ENCODE measurements around the gene AMN. TPM values are rescaled to one million over a fixed set of nuclear protein-coding genes. Genes with fewer than 3 reads are reported as not detected.

Gene AMN
- polyA plus RNA-seq, 4 donors = 0.75 to 42.1 (median 20.2) TPM

DNA sequence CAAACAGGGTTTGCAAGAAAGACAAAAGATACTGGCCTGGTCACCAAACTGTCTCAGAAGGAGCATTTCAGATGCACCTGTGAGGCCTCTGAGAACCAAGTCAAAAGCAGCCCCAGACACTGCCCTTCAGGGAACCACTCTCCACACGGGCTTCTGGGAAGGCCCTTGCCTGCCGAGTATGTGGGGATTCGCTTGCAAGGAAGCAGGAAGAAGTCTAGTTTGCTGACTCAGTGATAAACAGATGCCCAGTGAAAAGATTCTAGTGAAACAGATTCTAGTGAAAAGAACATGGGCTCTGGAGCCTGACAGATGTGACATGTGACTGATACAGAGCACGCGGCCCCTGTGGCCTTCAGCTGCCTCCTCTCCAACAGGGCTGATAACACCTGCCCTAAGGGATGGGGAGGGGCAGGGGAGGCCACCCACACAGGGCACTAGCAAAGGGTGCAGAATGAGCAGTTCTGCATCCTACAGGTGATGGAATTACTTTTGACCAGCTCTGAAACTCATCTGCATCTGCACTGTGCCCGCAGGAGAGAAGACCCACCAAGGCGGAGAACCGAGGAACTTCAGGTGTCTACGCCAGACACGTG is 19.1 kb downstream of the AMN start:
- no peak for DNase-seq (ENCODE audit: low read depth in 4 of 4, low spot score in 3 of 4)

DNA sequence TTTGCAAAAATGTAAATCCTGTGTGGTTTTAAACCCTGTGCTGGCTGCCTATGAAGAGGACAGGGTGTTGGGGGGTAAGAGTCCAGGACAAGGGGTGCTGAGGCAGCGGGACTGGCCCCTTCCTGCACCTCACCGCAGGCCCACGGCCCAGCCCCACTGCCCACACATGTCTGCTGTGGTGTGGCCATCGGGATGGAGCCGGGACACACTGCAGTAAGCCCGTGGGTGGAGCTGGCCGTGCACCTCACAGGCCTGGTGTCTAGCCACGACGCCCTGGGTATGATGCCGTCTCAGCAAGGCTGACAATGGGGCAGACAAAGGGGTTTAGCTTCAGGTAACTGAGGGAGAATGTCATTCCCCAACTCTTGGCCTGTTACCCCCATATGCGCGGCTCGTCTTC is 19.6 kb downstream of the AMN start:
- DNase-seq (ENCODE audit: low read depth in 4 of 4, low spot score in 3 of 4) = no peak

DNA sequence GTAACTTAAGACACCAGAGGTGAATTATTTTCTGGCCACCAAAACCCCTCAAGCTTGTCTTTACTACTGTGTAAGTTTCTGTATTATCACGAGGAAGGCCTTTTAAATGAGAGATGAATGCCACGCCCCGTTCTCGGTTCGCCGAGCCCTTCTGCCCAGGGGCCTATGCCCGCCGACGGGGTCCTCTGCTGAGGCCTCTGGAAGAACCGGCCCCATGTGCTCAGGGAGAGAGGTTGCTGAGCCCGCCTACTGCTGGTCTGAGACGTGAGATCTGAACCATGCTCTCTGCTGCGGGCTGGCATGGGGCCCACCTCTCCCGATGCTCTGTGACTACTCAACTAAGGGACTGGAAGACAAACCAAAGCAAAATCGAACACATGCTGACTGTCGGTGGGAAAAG is 21.0 kb downstream of the AMN start:
- no peak for DNase-seq (ENCODE audit: low read depth in 4 of 4, low spot score in 3 of 4)

DNA sequence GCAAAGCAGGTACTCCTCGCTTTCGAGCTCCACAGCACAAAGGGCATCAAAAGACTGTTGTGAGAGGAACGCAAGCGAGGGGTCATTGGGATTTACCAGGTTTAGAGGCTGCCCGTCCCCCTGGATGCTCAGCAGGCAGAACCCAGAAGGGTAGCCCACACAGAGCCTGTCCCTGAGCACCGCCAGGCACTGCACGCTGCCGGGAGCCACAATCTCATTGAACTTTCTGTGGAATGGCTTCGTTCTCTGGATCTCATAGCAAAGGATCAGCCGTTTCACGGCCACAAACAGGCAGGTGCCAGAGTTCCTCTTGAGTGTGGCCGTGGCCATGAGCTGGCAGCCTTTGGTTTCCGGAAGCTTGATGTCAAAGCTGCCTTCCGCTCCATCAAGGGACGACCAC is 21.5 kb downstream of the AMN start:
- no peak for DNase-seq (ENCODE audit: low read depth in 4 of 4, low spot score in 3 of 4)

DNA sequence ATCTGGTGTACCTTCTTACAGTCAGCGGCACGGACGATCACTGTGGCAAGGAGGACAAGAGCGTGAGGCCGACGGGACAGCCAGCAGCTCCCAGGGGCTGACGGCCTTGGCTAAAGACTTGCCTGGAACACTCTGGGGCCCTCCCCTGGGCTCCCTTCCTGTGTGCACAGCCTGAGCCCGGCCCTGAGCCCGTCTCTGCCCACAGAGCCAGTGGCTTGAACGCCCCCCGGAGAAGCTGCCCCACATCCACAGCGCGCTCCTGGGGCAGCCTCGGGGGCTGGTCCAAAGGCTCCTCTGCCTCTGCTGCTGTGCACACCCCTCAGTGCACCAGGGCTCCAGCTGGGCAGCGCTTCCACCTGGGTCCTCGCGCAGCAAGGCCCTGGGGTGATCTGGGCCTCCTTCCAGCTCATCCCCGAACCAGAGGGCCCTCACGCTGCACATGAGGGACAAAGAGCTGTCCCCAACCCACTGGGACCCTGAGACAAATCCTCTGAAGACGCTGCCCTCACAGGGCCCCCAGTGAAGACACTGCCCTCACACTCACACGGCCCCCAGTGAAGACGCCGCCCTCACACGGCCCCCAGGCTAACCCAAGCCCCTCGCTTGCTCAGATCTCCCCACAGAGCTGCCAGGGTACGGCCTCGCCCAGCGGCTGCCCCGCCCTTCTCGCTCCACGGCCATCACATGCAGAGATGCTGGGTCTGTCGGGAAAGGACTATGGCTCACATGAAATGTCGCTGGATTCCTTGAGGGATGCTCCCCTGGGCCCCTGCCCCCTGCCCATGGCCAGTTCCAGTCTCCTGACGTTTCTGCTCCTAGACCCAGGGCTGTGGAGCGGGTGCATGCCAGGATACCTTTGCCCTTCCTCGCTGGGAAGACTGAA is 22.2 kb downstream of the AMN start:
- no peak for DNase-seq (ENCODE audit: low read depth in 4 of 4, low spot score in 3 of 4)

DNA sequence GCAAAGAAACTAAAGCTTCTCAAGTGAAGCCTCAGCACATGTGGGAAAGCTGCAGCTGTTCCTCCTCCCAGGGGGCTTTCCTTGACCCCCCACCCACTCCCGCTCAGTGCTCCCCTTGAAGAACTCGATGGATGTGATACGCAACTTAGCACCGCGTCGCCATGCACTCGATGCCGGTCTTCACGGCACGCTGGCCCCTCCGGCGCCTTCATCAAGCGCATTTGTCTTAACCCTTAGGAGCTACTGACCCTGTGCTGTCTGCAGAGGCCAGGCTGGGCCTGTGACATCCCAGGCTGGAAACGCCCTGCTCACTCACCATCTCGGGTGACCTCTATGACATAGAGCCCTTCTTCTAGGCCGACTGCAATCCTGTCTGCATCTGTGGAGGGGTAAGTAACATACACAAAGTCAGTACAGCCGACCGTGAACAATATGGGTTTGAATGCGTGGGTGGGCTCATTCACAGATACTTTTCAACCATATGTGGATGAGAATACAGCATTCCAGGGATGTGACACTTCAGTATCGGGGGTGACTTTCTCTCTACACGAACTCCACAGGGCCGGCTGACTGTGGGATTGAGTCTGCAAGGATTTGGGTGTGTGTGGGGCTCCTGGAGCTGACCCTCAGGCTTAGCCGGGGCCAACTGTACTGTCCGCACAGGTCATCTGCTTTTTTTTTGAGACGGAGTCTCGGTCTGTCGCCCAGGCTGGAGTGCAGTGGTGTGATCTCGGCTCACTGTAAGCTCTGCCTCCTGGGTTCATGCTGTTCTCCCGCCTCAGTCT is 23.1 kb downstream of the AMN start:
- DNase-seq (ENCODE audit: low read depth in 4 of 4, low spot score in 3 of 4) = no peak

DNA sequence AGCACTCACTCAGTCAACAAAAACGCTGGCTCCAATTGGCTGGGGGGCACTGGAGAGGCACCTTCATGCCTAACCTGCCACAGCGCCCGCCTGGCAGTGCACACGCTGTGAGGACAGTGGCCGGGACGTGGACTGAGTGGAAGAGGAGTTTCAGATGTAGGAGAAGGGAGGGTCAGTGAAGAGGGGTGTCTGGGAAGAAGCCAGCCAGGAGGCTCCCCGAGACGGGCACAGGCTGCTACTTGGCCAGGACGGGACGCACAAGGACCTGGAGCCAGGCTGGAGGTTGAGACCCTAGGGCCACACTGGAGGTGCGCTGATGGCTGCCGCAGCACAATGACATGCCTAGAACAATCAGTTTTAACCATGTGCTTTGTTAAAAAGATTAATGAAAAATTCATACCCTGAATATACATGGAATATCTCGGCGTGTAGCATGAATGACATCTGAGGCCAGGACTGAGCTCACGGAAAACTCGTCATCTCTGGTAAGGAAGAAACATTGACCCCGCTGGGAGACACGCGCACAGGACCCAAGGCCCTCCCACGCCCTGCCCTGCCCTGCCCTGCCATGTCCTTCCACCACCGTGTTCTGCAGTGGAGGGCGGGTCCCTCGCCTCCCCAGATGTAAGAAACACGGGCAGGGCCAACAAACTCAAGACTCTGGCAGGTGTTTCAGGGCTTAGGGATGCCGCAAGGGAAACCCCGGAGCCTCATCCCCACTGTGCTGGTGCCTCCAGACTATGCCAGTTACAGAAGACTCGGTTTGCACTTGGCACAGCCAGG is 25.0 kb downstream of the AMN start:
- no peak for DNase-seq (ENCODE audit: low read depth in 4 of 4, low spot score in 3 of 4)

DNA sequence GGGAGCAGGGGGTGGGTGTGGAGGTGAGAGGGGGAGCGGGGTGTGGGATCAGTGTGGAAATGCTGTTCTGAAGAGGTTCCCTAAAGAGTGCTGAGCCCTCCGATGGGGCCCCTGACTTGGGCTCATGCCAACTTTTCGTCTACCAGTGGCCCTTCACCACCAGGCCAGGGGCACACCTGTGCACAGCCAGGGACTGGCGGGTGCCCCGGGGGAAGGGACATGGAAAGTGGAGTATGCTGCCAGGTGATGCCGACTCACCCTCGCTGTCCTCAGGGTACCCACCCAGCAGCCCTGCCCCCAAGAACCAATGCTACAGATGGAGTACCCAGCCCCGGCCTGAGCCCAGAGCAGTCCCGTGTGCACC is 26.2 kb downstream of the AMN start:
- no peak for DNase-seq (ENCODE audit: low read depth in 4 of 4, low spot score in 3 of 4)

DNA sequence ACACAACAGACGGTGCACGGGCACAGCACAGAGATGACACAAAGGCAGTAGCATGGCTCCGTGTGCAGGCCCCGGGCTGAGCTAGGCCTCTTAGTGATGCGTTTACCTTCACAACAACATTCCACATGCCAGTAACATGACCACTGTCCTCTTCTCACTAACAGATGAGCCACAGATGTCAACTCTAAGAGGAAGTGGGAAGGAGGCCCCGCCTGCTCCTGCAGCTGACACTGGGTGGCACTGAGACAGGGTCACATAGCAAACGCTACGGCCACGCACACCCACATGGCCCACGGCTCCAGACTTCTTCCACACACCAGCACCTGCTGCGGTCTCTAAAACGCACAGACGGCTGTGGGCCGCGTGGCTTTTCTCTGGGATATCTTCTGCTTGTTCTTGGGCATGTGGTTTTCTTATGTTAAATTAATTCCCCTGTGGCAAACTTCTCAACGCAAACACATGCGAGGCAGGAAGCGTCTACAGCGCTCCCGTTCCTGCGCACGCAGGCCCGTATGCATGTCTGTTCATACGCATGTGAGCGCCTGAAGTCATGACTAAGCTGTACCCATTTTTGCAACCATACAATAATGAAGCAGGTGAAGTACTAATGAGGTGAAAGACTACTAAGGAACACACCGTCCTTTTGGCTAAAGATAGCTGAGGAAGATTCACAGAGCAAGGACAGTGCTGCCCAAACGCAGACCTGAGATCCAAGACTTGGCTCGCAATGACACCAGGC is 26.8 kb downstream of the AMN start:
- DNase-seq (ENCODE audit: low read depth in 4 of 4, low spot score in 3 of 4) = no peak

DNA sequence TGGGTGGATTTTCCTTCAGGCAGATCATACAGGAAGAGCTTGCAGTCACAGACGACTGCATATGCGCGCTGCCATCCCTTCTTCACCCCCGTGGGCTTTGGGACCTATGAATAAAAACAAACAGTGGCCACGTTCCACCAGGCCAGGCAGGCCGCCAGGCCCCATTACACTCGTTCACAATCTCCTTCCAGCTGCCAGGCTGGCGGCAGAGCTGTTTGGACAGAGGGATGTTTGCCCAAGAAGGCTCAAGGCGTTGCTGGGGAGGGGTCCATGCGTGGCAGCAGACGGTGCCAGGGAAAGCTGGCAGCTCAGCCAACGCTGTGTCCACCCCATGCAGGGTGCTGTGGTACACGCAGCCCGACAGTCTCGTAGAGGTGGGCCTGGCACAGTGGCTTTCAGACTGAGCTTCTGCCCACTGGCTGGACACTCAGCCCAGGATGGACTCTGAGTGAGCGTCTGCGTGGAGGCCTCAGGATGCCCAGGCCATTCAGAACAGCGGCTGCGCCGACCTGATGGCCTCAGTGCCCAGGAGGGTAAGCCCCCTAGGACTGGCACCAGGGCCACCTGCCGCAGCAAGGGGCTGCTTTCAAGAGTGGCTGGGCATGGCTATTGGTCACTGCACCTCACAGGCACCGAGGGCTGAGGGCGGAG is 27.5 kb downstream of the AMN start:
- DNase-seq (ENCODE audit: low read depth in 4 of 4, low spot score in 3 of 4) = no peak

DNA sequence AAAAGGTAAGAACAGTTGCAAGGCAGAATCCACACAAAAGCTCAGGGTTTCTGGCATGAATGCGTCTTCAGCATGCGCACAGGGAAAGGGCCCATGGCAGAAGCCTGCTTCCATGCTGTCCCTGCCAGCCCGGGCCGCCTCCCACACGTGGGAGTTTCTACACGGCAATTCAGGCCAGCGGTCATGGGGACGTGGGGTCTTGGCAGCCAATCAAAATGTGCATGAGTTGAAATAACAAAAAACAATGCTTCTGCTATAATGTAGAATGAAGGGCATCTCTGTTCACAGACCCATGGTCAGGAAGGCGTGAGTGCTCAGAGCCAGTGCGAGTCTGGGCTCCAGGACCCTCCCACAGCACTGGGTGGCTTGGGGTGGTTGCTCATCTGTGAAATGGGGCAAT is 28.6 kb downstream of the AMN start:
- no peak for DNase-seq (ENCODE audit: low read depth in 4 of 4, low spot score in 3 of 4)

DNA sequence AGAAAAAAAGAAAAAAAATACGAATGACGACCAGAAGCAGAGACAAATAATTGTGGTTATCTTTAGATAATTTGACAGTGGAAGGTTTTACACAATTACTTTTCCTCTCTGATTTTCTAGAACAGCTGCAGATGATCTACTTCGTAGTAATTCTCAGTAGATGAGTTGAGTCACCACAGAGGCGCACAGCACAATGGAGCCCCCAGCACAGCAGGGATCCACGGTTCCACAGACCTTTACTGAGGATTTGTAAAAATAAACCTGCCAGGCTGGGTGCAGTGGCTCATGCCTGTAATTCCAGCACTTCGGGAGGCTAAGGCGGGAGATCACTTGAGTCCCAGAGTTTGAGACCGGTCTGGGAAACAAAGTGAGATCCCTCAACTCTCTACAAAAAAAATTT is 29.3 kb downstream of the AMN start:
- DNase-seq (ENCODE audit: low read depth in 4 of 4, low spot score in 3 of 4) = no peak

DNA sequence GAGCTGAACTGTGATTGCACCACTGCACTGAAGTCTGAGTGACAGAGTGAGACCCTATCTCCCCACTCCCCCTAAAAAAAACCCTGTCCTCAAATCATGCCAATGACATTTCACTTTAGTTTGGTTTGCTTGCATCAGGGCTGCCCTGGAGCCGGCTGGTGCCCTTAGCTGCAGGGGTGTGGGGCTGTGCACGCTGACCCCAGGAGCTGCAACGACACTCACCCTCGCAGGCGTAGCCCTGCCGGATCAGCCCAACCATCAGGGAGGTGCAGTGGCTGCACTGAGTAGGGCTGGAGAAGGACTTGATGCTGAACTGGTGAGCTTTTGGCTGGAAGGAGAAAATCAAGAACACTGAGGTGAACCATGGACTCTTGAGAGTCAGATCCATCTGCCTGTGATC is 29.8 kb downstream of the AMN start:
- DNase-seq (ENCODE audit: low read depth in 4 of 4, low spot score in 3 of 4) = no peak

DNA sequence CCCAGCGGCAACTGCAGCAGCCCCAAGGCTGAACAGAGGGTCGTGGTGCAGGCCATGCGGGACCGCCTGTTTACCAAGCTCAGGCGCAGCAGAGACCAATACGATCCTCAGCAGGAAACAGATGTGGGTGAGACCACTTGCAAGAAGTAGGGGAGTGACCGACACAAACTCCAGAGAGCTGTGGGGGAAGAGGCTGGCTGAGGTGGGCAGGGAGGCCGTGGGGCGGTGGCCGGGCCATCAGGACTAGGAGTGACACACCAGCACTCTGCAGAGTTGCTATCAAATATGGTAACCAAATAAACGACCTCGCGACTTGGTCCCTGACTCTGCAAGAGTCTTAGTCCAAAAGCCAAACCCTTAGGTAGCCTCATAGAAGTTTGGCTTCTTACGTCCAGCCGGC is 30.6 kb downstream of the AMN start:
- no peak for DNase-seq (ENCODE audit: low read depth in 4 of 4, low spot score in 3 of 4)

DNA sequence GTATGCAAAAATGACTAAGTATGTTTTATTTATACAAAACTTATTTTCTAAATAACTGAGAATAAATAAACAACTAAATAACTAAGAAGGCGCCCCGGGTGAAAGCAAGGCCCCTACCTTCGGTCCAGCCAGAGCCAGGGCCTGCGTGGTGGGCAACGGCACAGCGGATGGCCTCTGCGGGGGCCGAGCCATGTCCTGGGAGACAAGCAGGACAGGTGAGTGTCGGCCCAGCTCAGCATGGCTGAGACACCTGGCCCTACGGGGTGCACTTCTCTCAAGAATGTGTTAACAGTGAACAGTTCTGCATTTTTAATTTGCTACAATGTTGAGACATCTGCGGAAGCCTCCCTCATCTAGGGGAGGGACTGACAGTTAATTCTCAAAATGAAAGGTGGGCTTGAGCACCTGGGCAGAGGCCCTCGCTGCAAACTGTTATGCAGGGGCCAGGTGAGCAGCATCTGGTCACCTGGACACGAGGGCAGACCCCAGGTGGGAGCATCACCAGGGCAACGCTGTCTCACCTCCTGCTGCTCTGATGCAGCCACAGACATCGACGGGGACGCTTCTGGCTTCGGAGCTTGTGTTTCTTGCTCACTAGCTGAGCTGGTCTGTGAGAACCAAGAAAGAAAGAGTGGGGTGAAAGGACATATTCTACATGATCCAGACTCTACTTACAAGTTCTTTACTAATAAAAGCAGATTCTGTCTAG is 31.8 kb downstream of the AMN start:
- DNase-seq (ENCODE audit: low read depth in 4 of 4, low spot score in 3 of 4) = no peak

DNA sequence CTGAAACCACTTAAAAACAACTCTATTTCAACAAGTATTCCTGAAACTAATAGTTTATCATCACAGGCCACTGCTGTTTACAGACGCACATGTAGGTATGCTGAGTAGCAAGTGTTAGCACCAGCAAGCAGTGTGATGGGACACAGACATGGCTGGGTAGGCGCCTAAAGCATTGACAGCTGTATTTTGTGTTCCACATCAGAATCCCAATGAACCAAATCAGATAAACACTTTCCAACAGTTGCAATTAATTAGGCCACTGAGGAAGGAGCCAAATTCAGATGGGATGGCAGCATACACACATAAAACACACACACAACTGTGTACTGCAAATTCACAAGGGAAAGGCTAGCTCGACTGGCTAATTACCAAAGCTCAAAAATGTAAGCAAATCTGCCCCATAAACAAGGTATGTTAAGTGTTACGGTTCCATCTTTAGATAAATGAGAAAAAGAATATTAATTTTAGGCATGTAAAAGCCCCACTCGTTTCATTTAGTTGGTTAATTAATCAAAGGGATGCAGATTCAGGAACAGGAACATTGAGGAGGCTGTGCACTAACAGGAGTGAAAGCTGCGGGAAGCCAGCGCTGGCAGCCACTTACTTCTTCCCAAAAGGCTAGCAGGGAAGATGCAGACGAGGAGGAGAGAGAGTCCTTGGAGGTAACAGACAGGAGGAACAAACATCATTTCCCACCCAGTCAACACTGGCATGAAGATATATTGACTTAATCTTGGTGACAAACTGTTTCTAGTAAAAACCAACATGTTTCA is 33.4 kb downstream of the AMN start:
- DNase-seq (ENCODE audit: low read depth in 4 of 4, low spot score in 3 of 4) = no peak

DNA sequence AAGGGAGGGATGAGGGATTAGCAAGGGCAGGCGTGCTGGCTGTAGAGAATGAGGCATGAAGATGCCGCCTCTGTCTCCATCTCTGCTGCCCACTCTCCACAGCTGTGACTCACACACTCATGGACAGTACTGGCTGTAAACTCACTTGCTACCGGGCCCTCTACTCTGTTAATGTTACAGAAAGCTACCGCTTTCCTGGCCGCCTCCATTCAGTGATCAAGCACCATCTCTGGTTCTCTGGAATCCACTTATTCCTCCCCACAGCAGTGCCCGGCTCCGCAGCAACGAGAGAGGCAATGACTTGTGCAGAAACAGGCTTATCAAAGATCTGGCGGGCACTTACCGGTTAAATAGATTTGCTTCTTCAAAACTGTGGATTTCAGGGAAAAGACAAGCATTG is 34.8 kb downstream of the AMN start:
- DNase-seq (ENCODE audit: low read depth in 4 of 4, low spot score in 3 of 4) = no peak

DNA sequence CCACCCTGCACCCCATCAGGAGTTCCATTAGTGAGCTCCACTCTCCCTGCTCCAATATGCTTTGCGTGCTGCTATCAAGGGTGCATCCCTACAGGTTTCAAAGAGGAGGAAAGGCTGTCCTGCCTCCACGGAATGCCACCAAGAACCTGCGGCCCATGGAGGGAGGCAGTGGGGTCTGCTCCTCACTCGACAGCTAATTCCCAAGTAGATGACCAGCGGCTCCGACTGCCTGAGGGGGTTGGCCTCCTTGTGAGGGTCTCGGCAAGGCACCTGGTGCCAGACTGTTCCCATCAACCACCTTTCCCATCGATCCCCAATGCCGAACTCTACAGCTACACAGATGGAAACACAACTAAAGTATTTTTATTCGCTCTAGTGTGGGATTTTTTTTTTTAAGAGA is 36.0 kb downstream of the AMN start:
- no peak for DNase-seq (ENCODE audit: low read depth in 4 of 4, low spot score in 3 of 4)
